PC-9 (cell line): ENCODE results near the gene TNFSF9.

Experiments used
- EZH2 ChIP-seq: fragments of 200-600 bp; sonication (generic); IDR thresholded peaks from 2 replicates; pipeline ENCODE4 v1.8.0; 2017; ENCODE audit warnings: antibody characterized with exemption, low read depth
- TF ChIP-seq, protein P1 (sequence below): fragments of 200-600 bp; sonication (generic); conservative IDR thresholded peaks from 2 replicates; pipeline ENCODE4 v1.6.1; 2017; ENCODE audit warnings: mixed run types, antibody characterized with exemption, mild to moderate bottlenecking, moderate library complexity

DNA sequence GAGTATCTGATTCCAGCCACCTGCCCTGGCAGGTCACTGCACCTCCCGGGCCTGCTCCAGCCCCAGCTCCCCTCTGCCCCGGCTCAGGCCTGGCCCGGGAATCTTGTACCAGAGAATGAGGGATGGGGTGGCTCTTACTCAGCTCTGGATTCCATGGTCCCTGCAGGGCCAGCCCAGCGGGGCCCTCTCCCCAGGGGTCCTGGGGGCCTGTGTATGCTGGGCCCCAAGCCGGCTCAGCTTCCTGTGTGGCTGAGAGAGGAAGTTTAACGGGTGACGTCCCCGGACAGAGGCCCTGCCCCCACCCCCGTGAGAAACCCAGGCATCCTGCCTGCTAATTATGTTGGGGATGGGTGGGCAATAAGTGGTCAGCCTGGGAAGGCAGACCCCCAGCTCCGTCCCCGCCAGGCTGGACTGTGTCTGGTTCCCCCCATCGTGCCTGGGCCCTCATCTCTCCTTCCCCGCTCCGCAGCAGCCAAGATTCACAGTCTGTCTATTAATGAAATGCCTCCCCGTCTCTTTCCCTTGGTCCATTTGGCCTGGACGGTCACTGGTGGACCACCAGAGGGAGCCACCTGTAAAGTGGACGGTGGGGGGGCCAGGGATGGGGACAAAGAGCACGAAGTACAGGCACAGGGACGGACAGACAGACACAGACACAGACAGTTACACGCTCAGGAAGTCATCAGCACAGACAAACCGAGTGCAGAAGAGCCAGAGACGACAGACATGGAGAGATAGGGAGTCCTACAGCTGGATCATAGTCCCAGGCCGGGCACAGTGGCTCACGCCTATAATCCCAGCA is 49.1 kb upstream of the TNFSF9 start, which contains the start of gene DENND1C:
- TF ChIP-seq, protein P1, sequence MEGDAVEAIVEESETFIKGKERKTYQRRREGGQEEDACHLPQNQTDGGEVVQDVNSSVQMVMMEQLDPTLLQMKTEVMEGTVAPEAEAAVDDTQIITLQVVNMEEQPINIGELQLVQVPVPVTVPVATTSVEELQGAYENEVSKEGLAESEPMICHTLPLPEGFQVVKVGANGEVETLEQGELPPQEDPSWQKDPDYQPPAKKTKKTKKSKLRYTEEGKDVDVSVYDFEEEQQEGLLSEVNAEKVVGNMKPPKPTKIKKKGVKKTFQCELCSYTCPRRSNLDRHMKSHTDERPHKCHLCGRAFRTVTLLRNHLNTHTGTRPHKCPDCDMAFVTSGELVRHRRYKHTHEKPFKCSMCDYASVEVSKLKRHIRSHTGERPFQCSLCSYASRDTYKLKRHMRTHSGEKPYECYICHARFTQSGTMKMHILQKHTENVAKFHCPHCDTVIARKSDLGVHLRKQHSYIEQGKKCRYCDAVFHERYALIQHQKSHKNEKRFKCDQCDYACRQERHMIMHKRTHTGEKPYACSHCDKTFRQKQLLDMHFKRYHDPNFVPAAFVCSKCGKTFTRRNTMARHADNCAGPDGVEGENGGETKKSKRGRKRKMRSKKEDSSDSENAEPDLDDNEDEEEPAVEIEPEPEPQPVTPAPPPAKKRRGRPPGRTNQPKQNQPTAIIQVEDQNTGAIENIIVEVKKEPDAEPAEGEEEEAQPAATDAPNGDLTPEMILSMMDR = peak; percentile 57
- no peak for TF ChIP-seq EZH2
